Bronchial smooth muscle cell (primary cell): ENCODE measurements around the gene SIGLECL1. TPM values are rescaled to one million over a fixed set of nuclear protein-coding genes. Genes with fewer than 3 reads are reported as not detected.

Source experiments
- total RNA-seq: library from RNA; depleted of rRNA; stranded (reverse); fragments of >200 nt; gene quantifications from 2 replicates; pipeline ENCODE4 v1.2.1, GENCODE V29; 2014

SIGLECL1 gene
- not detected in 2 replicates for total RNA-seq

GRCh38 chr19:51250786-51251467, at the start of gene SIGLECL1:
SIGLECL1 (plus strand) TSS chr19:51251080; CDS start chr19:51264073, 12,993 bp downstream.

GRCh38 chr19:51224898-51225393, 25.9 kb upstream of the SIGLECL1 start, which contains the start of gene CD33:
CD33 (plus strand) TSS chr19:51225080; CDS start chr19:51225119, 39 bp downstream.

GRCh38 chr19:51311351-51312257, 60.7 kb downstream of the SIGLECL1 start, which contains the start of gene IGLON5:
IGLON5 (plus strand) TSS chr19:51311644; CDS start chr19:51311848, 204 bp downstream.

Other genes starting within 250 kb of the SIGLECL1 start
- not detected in 2 replicates for gene KLK8, start 249.5 kb upstream of the SIGLECL1 start, total RNA-seq
- gene KLK10, start 231.4 kb upstream of the SIGLECL1 start, total RNA-seq: not detected in 2 replicates
- 0.17 TPM in 1 of 2 replicates, not detected in the other for gene KLK11, start 224.5 kb upstream of the SIGLECL1 start, total RNA-seq
- not detected in 2 replicates for gene KLK12, start 216.1 kb upstream of the SIGLECL1 start, total RNA-seq
- not detected in 2 replicates for gene KLK13, start 186.0 kb upstream of the SIGLECL1 start, total RNA-seq
- gene KLK14, start 168.2 kb upstream of the SIGLECL1 start, total RNA-seq: not detected in 2 replicates
- gene CTU1, start 142.7 kb upstream of the SIGLECL1 start, total RNA-seq: 2.4 and 4.3 TPM in 2 replicates
- gene SIGLEC9, start 126.2 kb upstream of the SIGLECL1 start, total RNA-seq: under 0.01 TPM in 1 of 2 replicates, not detected in the other
- not detected in 2 replicates for gene SIGLEC7, start 108.8 kb upstream of the SIGLECL1 start, total RNA-seq
- not detected in 2 replicates for gene CD33, start 26.0 kb upstream of the SIGLECL1 start, total RNA-seq
- not detected in 2 replicates for gene IGLON5, start 60.6 kb downstream of the SIGLECL1 start, total RNA-seq
- gene VSIG10L, start 91.1 kb downstream of the SIGLECL1 start, total RNA-seq: 0.32 and 0.43 TPM in 2 replicates
- 405 and 442 TPM in 2 replicates for gene ETFB, start 115.3 kb downstream of the SIGLECL1 start, total RNA-seq
- gene CLDND2, start 117.9 kb downstream of the SIGLECL1 start, total RNA-seq: not detected in 2 replicates
- not detected in 2 replicates for gene NKG7, start 121.6 kb downstream of the SIGLECL1 start, total RNA-seq
- not detected in 2 replicates for gene LIM2, start 136.9 kb downstream of the SIGLECL1 start, total RNA-seq
- not detected in 2 replicates for gene C19orf84, start 139.5 kb downstream of the SIGLECL1 start, total RNA-seq
- gene SIGLEC10, start 166.6 kb downstream of the SIGLECL1 start, total RNA-seq: not detected in 2 replicates
- not detected in 2 replicates for gene SIGLEC8, start 207.4 kb downstream of the SIGLECL1 start, total RNA-seq
- not detected in 2 replicates for gene CEACAM18, start 227.5 kb downstream of the SIGLECL1 start, total RNA-seq